Gastroesophageal sphincter (tissue), 3 donors: Measurements from ENCODE around the gene SIVA1.

Experiments used
- CTCF ChIP-seq, 4 experiments: fragments of 200-600 bp in 2 of 4; fragments of 450-650 bp in 2 of 4; sonication (generic) in 1 of 4; IDR thresholded peaks; one replicate each; pipeline ENCODE4 v1.5.1; 2017 to 2019; ENCODE audit warnings: antibody characterized with exemption in 4 of 4, mild to moderate bottlenecking in 2 of 4, moderate library complexity in 2 of 4
- POLR2A ChIP-seq, 2 donors: fragments of 450-650 bp; IDR thresholded peaks; one replicate each; pipeline ENCODE4 v1.6.1; 2017; ENCODE audit warnings: antibody characterized with exemption in 2 of 2, mild to moderate bottlenecking in 2 of 2, moderate library complexity in 1 of 2

- TF ChIP-seq CTCF (IDR thresholded peaks at IDR 0.05), result no peak
- TF ChIP-seq POLR2A (IDR thresholded peaks at IDR 0.05), result no peak
These were observed 30.7 kb downstream of the SIVA1 start for GRCh38 chr14:104783484-104784217.
